Posterior cingulate gyrus (tissue), 11 donors: Measurements from ENCODE around the gene CAMKMT.

Experiments
- DNase-seq, 10 donors: peaks; one replicate each; pipeline versions ENCODE4 v3.0.0 to v3.0.0-alpha.2; 2020 to 2021; ENCODE audit warnings: mixed read lengths in 3 of 10
- intact Hi-C: fragments of 100-400 bp; cut with DNase I; formaldehyde crosslinking; loops from one replicate; pipeline ENCODE4 v1.15.1; 2023

Gene CAMKMT

DNA sequence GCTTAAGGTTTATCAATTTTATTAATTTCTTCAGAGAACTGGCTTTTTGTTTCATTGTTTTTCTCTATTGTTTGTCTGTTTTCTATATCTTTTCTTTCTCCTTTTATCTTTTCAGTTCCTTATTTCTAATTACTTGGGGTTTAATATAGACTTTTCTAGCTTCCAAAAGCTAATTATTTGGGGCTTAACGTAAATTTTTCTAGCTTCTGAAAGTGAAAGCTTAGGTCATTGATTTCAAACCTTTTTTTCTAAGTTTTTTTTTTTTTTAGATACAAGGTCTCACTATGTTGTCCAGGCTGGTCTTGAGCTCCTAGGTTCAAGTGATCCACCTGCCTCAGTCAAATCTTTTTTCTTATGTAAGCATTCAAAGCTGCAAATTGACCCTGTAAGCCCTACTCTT lies 266.6 kb downstream of the CAMKMT start:
- no peak for DNase-seq
- intact Hi-C loops = no loop called here

DNA sequence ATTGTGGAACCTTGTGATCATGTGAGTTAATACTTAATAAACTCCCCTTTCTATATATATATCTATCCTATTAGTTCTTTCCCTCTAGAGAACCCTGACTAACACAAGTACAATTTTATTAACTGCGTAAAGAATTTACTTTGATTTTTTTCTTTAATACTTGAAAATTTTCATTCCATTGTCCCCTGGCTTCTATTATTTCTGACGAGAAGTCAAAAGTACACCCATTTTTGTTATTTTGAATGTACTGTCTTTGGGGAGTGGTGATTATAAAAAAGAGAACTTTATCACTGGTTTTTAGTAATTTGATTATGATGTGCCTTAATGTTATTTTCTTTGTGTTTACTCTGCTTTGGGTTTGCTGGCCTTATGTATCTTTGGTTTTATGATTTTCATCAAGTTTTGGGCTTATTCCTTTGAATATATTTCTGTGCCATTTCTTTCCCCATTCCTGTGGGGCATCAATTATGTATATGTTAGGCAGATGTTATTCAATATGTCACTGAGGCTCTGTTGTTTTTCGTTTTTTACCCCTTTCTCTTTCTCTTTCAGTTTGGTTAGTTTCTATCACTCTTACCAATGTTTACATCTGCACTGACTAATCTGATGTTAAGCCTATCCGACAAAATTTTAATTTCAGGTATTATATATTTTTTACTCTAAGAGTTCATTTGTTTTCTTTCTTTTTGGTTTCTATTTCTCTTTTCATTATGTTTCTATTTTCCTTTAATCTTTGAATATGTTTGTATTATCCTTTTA lies 271.4 kb downstream of the CAMKMT start:
- intact Hi-C loops = no loop called here

DNA sequence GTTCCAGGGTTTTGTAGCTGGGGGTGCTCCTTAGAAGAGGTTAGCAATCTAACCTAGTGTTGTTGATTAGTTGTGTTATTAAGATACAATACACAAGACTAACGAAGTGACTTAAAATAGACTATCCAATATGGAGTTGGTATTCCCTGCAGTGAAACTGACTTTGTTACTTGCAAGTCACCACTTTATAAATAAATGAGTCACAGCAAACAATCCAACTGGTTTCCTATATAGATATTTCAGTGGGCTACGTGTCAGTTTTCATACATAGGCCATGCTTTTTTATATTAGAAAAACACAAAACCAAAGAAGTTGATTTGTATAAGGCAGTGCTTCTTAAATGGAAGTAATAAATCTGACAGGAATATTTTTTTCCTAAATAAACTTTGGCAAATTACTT lies 274.0 kb downstream of the CAMKMT start:
- intact Hi-C loops = no loop called here
- DNase-seq = no peak

More for the DNA sequence above, 271.4 kb downstream of the CAMKMT start:
- no peak for DNase-seq

DNA sequence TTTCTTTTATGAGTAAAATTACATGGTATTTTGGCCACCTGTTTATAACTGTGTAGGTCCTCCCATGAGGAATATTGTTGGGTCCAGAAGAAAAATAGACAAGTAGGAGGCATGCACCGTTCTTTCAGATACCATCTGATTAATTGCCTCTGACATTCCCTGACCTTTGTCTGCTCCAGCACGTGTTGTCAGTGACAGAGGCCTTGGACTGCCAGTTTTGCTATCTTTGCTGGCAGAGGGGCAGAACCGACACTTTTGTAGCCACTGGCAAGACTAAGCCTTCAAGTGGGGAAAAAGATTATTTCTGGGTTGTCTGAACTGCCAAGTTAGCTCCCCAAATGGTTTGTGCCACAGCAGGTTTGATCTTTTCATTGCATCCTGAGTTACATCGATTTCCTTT lies 276.9 kb downstream of the CAMKMT start:
- DNase-seq = no peak
- intact Hi-C loops = no loop called here

DNA sequence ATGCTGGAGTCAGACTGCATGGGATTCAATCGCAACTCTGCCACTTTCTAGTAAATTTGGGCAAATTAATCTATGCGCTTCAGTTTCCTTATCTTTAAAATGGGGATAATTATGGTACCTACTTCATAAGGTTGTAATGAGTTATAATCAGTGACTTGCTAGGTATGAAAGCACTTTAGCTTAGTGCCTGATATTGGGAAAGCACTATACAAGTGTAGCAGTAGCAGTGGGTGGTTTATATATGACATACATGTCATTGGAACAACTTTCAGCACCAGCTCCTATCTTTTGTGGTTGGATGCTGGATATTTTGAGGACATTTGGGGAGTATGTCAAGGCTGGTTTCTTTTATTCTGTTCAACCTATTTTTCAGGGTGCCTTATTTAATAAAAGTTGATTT lies 277.7 kb downstream of the CAMKMT start:
- DNase-seq = no peak

DNA sequence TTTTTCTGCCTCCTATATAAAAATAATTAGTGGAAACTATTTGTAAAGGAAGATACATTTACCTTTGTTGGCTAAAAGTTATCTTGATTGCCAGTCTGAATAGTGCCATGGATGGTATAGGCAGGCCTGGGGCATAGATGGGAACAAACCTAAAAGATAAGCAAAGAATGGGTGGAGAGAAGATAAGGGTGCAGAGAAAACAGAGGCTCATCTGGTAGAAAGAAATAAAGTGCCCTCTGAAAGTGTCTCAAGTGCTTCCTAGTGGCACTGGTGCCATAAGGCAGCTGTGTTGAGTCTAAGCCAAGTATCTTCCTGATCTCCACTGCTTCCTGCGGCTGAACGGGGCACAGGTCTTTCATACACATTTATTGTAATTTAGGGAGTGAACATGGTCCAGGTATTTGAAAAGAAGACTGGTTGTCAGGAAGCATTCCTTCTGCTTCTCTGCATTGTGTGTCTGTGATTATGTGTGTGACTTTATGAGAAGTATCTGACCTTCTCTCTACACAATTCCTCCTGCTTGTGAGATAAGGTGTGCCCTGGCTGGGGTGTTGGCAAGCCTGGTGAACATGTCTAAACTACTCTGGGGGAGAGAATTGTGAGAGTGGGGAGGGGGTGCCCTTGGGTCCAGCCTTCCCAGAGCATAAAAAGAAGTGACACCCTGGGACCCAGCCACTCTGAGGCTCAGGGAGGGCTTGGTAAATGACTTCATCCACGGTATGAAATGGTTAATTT lies 280.5 kb downstream of the CAMKMT start:
- intact Hi-C loops = no loop called here
- peak in 1 of 10 donors; percentile 45 for DNase-seq

More for the DNA sequence above, 277.7 kb downstream of the CAMKMT start:
- intact Hi-C loops = no loop called here

DNA sequence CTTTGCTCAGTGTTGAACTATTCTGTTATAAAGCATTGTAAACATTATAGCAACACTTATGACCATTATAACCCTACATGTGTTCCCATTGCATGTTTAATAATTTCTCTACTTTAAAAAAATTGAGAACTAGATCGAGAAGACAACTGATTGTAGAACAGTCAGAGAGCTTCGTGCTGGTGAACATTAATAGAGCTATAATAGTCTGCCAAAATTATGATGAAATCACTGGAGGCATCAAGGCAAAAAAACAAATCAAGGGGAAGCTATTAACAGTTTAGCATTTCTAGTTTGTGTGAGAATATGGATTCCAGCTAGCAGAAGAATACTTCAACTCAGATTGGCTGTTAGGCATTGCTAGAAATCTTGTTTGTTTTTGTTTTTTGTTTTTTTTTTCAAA lies 284.2 kb downstream of the CAMKMT start:
- DNase-seq = no peak
- intact Hi-C loops = no loop called here

DNA sequence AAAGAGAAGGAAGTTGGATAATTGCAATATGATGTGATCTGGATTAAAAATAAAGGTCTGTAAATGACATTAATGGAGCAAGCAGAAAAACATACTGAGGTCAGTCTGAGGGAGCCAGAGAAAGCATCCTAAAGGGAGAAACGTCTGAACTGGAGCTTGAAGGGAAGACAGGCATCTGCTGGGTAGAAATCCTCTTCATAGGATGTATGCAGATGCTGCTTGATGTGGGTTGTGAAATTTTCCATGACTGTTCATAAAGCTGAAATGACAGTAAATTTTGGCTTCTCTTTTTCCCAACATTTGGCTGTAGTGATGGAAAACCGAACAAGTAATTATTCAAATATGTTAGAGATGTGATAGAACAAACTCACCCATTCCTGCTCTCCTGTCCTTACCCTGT lies 287.6 kb downstream of the CAMKMT start:
- intact Hi-C loops = no loop called here
- no peak for DNase-seq

DNA sequence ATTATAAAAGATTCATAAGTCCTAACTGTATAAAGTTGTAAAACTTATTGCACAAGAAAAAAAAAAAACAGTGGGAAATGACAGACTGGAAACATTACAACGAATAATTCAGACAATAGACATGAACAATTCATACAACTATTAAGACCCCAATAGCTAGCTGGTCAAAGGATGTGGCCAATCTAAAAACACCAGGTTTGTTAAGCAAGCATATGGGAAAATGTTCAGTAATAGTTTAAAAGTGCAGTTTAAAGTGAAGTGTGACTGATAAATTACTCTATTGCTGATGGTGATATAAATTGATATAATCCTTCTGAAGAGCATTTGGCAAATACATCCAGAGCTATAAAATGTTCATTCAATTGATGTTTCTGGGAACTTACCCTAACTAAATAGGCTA lies 289.0 kb downstream of the CAMKMT start:
- intact Hi-C loops = no loop called here
- no peak for DNase-seq

DNA sequence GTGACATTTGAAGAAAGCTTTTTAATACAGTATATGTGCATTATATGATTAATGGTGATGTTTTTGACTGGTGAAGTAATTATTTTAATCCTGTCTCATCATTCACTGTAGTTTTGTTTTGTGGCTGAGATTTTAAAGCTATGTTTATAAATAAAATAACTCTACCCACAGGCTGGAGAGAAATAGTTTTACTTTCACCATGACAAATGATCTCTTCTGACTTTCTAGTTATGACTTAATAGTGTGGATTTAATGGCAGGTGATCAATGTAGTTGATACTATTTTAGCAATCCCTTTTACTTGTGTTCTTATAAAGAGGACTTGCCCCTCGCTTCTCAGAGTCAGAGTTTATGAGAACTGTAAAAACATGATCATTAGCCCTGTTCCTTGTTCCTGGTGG lies 290.2 kb downstream of the CAMKMT start:
- no peak for DNase-seq
- intact Hi-C loops = no loop called here

DNA sequence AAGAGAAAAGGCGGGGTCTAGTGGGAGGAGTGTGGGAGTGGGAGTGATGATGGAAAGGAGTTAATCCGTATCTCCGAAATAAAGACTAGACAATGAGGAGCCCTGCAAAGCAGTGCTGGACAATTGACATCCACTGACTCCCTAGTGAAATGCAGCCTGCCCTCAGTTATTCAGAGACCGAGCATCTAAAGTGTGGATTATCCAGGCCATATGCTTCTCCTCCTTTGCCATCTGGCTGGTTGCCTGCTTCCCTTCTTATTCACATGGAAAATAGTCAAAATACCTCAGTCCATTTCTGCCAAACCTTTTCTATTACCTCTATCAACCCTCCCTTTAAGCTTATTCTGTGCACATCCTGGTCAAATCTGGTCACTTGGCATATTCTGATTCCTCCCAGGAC lies 291.0 kb downstream of the CAMKMT start:
- DNase-seq = no peak
- intact Hi-C loops = no loop called here

DNA sequence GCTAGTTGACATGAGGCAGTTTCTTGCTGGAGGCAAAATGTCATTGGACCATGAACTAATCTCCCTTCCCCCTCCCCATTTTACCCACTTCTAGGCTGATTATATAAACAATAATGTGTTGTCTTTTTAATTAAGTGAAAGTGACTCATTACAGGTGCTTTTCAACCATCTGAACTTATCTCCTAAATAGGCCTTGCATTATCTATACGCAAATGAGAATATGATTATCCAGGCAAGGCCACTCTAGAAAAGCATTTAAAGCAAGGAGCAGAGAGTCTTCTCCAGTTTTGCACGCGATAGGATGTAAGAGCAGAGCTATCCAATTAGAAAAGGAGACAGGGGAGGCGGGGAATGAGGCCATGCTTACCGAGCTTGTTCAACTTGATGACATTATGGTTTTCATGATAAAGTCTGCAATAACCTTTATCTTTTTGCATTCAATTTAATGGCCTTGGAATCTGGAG lies 293.7 kb downstream of the CAMKMT start:
- intact Hi-C loops = no loop called here
- DNase-seq = no peak

DNA sequence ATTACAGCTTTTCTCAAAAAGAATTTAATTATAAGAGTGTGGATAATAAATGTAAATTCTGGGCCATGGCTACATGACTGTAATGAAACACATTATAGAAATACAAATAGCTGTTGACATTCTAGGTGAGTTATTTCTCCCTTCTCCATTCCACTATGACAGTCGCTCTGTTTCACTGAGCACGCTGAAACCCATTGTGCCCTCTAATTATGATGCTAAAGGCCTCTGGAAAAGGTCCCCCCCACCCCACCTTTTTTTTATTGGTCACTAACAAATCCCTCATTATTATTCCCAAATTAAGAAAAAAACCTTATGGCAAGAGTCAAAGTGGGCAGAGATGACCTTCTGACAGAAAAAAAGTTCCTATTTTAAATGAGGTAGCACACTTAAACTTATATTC lies 294.7 kb downstream of the CAMKMT start:
- DNase-seq = no peak
- intact Hi-C loops = no loop called here

DNA sequence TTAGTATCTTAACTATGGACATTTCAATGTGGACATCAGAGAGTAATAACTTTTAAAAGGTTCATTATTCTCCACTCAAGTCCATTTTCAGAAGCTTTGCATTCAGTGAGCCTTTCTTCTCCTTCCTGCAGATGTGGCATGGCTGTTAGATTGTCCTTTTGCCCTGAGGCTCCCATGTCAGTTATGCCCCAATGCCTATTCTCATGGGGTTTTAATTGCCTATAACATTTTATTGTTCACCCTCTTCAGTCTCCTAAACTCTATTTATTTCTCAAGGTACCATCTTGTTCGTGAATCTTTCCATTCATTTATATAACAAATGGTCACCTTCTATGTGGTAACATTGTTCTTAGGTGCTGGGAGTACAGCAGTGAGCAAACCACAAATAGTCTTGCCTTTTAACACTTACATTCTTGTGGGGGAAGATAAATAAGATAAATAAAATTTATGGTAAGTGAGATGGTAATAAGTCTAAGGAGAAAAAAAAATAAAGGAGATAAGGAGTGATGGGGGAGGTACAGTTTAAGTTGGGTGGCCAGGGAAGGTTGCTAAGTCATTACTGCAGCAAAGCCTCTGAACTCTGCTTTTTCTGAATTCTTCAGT lies 301.8 kb downstream of the CAMKMT start:
- intact Hi-C loops = no loop called here

DNA sequence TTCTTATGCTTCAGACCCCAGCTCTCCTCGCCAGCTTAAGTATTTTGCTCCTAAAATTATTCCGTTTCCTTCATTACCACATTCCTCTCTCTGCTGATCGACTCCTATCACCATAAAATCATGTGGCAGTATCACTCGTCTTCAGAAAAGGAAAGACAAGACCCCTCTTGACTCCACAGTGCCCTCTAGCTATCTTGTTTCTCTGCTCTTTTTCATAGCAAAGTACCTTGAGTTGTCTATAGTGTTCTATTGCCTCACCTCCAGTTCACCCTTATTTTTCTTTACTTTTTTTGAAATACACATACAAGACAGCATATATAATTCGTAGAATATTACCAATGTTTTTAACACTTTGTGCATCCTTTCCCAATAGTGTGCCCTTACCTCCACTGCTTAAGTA lies 306.6 kb downstream of the CAMKMT start:
- intact Hi-C loops = no loop called here

More for the DNA sequence above, 301.8 kb downstream of the CAMKMT start:
- no peak for DNase-seq

DNA sequence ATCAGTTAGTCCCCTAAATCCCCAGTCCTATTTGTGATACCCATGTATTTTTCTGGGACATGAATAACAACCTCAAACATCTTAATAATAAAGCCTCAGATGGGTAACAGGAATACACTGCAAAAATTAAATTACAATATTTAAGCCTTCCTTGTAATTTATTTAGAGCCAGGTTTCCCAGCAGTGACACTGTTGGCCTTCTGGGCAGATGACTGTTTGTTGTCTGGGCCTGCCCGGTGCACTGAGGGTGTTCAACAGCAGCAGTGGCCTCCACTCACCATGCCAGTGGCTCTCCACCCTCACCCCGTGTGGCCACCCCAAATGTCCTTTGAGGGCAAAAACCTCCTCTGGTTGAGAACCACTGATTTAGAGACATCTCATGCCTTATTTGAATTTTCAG lies 309.5 kb downstream of the CAMKMT start:
- intact Hi-C loops = no loop called here
- DNase-seq = no peak

More for the DNA sequence above, 306.6 kb downstream of the CAMKMT start:
- no peak for DNase-seq

DNA sequence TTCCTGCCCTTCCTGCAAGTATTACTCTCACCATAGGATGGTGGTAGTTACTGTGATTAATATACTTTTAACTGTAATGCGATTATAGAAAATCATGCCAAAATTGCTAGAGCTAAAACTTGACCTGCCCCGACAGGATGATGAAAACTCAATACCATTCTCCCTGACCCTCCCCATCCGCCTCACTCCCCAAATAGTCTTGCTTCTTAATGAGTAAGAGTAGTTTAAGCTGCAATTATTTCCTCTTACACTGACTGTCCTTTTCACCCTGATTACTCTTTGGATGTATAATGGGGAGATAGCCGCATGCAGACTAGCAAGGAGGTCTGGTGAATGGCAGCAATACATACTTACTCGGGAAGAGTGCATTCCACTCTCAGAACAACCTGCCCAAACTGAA lies 310.2 kb downstream of the CAMKMT start:
- intact Hi-C loops = no loop called here
- DNase-seq = no peak

DNA sequence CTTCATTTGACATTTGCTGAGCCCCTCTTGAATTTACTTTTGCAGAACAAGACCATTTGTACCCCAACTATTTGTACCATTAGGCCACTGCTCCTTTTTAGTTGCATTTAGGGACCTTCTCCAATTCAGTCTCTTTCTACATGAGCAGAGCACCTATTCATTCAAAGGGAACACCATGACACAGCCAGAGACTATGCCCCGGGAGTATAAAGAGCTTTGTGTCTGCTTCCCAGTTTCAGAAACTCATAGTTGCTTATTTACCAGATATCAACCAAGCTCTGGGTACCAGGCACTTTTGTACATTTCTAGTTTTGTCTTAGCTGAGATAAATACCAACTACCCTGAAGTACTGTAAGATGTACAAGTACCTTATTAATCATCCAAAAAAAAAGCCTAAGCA lies 310.7 kb downstream of the CAMKMT start:
- DNase-seq = no peak
- intact Hi-C loops = no loop called here

DNA sequence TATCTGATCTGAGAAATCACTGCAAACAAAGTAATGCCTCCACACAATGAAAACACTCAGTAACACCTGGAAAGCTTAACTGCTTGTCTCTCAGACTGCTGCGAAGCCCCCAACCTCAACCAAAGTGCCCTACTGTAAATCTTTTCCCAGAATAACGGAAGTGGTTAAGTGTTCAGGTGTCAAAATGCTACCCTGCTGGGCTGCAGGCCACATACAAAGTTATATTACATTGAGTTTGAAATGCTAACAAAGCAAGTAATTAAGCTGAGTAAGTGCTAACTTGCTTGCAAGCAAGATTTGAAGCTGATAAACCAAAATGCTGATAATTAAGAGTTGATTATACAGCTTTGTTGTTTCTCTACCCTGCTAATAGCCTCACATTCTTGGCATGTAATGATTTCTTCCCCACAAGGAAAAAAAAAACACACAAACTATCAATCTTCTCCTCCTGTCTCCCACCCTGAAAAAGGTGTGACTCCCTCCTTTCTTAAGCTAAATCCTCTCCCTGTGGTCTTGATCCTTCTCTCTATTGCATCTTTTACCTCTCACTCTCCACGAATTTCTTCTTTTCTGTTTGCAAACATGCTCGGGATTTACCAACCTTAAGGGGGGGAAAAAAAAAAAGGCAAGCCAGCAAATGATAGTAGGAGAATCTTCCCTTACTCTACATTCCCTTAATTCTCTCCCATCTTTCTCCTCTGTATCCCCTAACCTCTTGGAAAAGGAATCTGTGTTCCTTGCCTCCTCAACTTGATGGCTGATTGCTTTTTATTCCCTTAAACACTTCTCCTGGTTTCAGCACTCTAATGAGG lies 312.9 kb downstream of the CAMKMT start:
- intact Hi-C loops = no loop called here
- no peak for DNase-seq

DNA sequence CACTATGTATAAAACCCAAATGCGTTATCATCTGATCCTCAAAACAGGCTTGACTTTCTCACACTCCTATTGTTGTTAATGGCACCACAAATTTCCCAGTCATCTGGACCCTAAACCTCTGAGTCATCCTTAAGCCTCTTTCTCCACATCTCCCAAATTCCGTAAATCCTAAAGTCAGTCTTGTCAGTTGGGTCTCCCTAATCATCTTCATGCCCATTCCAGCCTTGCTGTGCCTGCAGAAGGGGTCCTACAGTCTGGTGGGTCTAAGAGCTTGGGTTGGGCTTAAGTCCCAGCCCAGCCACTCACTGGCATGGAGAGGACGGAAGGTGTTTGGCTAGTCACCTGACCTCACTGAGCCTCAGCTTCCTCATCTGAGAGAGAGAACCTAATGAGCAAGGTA lies 314.6 kb downstream of the CAMKMT start:
- intact Hi-C loops = no loop called here
- DNase-seq = no peak

DNA sequence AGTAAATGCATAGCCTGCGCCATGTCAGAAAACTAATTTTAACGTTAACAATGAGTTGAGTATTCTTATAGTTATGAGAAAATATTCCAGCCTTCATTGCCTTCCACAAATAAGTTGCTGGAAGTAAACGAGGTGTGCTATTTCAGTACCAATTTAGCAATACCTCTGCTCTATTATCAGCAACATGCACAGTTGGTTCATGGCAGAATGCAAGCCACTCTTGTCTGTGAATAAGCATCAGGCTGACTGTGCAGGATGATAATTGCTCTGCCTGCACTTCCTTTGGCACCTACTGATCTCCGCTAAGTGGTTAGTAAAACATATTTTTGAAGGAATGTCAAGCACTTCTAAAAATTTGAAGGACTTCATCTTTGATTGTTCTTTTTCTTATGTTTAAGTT lies 317.8 kb downstream of the CAMKMT start:
- intact Hi-C loops = no loop called here
- no peak for DNase-seq
